A204.1 (cell line): ENCODE results near the gene ORM1.

Experiments
- FAIRE-seq: peaks from 2 replicates; lab custom pipeline; 2012; peaks lifted over from hg19 to GRCh38; lab: Jason Lieb, UNC

ORM1 gene

DNA sequence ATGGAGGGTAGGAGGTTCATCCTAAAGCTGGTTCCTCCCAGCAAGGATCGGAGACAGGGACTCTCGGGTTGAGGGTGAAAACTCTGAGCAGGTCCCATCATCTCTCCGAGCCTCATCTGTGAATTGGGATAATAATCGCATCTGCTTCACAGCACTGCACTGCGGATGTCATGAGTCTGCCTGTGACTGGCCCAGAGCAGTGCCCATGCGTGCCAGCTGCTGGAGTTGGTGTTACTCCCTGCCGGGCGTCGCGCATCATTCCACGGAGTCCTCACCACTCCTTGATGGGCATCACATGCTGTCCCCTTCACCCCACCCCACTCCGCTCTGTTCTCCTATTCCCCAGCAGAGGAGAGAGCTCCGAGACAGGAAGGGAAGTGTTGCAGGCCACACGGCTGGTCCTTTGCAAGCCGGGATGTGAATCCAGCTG, 35.1 kb upstream of the ORM1 start:
- no peak for FAIRE-seq

- no peak for FAIRE-seq
These were observed 34.5 kb upstream of the ORM1 start for GRCh38 chr9:114288193-114289091.

DNA sequence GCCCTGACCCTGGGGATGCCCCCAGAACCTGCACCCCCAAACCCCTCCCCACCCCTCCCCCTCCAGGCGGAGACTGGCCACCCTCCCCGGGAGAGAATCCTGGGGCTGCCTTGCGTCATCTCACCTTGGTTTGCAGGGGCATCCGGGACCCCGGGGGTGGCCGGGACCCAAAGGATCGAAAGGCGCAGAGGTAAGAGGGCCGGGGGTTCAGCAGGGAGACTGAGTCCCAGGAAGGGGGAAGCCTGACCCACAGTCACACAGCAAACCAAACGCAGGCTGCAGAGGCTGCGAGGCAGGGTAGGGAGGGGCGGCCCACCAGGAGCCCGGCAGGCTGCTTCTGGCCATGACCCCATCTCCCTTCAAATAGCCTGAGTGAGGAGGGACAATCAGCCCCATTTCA, 33.8 kb upstream of the ORM1 start:
- no peak for FAIRE-seq

DNA sequence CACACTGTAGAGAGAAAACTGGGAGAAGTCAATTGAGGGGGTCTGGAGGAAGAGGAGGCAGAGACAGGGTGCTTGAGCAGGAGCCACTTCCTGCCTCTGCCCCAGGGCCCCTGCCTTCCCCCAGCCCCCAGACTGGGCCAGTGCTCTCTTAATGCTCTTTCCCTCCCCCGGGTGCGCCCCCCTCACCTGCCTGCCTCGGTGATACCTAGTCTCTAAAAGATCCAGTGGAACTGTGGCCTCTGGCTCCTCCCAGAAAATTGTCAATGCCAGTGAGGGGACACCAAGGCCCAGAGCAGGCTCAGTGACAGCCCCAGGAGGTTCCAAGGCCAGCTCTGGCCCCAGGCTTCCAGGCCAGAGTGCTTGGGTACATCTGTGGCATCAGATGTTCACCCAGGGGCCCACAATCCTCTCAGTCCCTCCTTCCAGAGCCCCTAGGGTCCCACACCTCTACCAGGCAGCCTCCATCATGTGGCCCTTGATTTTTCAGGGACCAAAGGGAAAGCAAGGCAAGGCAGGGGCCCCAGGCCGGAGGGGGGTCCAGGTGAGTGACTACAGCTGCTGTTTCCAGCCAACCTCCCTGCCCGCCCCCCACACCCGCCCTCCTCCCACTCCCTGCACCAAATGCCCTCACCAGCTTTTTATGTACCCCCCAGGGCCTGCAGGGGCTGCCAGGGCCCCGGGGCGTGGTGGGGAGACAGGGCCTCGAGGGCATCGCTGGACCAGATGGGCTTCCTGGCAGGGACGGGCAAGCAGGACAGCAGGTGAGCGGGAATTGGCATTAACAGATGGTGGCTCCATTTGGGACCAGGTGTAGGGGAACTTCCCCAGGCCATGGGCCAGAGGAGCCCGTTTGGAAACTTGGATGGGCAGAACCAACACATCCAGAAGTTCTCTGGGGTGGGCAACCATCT, 33.1 kb upstream of the ORM1 start:
- no peak for FAIRE-seq

GRCh38 chr9:114290561-114290986, 32.3 kb upstream of the ORM1 start:
- FAIRE-seq, result no peak

DNA sequence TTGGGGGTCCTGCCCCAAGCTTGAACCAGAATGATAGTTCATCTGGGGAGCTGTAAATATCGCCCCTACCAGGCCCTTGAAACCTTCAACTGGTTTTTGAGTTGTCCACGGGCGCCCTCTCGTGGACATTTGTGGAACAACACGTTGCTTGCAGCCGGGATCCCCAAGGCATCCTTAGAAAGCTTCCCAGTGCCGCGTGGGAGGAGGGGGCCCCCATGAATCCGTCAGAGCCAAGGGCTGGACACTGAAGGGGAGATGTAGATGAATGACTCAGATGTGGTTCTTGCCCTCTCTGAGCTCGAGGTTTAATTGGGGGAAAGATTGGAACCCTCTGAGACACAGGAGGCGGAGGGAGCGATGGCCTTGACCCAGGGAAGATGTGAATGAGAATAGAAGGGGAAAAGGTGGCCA, 31.8 kb upstream of the ORM1 start:
- no peak for FAIRE-seq

- no peak for FAIRE-seq
These were observed 30.9 kb upstream of the ORM1 start for GRCh38 chr9:114291886-114292590.

- FAIRE-seq, result no peak
These were observed 28.2 kb upstream of the ORM1 start for GRCh38 chr9:114294664-114295063.

- FAIRE-seq, result no peak
These were observed 26.6 kb upstream of the ORM1 start for GRCh38 chr9:114296338-114296737.

DNA sequence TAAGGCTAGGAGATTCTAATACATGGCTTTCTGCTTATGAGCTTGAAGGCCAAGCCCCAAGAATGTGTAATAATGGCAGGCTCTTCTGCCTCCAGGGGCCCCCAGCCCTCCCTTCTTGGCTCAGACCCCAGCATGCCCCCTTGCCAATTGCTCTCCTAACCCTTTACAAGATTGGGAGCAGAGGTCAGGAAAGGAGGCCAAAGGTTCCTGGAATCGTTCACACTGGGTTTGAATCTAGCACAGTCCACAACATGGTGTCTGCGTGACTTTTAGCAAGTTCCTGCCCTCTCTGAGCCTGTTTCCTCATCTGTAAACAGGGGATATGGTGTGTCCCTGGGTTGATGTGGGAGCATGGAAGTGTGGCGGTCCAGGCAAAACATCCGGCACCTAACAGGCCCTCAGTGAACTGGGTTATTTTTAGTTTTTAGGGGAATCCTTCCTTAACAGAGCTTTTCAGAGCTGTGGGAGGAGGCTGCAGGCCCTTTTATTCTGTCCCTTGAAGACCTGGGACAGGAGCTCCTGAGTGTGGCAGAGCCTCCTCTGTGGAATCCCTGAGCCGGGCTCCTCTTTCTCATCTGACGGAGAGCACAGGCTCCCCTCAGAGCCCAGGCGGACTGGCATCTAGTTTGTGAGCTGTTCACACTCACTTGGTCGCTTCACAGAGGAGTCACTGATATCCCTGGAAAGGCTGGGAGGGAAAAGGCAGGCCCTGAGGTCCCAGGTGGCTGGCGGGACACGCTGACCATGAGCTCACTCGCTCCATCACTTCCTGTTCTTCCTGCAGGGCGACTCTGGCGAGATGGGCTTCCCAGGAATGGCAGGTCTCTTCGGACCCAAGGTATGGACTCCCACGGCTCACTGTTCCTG, 23.4 kb upstream of the ORM1 start:
- no peak for FAIRE-seq

- FAIRE-seq, result no peak
These were observed 22.6 kb upstream of the ORM1 start for GRCh38 chr9:114300153-114300845.

- FAIRE-seq, result no peak
These were observed 21.8 kb upstream of the ORM1 start for GRCh38 chr9:114300846-114301797.

GRCh38 chr9:114301798-114302565, 20.9 kb upstream of the ORM1 start:
- no peak for FAIRE-seq

DNA sequence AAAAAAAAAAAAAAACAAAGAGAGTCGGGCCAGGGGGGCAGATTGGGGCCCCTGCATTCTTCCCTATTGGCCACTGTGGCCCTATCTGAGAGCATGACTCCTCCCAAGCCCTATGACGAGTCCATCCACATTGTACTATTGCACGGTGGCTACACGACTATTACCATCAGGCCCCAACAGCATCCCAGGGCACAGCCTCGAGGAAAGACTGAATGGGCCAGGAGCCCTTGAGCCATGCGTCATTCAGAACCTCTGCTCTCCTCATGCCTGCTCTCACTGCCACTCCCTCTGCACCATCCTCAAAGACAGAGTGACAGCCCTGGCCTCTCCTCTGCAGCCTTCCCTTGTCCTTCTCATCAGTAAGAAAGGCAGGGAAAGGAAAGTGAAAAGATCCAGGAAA, 20.2 kb upstream of the ORM1 start:
- FAIRE-seq, result no peak

- no peak for FAIRE-seq
These were observed 19.3 kb upstream of the ORM1 start for GRCh38 chr9:114303571-114303970.

DNA sequence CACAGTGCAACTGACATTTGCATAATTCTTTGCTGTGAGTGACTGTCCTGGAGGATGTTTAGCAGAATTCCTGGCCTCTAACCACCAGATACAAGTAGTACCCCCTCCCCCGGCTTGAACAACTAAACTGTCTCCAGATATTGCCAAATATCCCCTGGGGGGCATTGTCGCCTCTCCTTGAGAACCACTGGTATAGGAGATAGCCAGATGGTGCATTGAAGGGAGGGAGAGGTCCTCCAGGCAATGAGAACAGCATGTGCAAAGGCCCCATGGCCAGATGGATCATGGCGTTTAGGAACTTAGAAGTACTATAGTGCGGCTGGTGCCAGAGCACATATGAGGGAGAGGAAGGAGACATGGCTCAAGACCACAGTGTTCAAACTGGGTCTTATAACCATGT, 18.9 kb upstream of the ORM1 start:
- no peak for FAIRE-seq

GRCh38 chr9:114304416-114305188, 18.3 kb upstream of the ORM1 start:
- no peak for FAIRE-seq

DNA sequence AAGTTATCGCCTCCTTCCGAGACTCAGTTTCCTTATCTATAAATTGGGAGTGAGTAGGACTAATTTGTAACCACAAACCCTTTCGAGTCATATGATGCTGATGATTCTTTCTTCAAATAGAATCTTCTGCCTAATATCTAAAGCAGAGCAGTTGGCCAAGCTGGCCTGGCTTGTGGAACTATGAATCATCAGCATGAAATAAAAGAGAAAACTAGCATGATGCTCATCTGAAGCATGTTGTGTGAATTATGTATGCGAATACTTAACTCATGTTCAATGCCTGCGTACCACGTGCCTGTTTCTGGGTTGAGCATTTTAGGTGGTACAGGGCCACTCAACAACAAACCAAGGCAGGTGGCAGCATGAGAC, 15.0 kb upstream of the ORM1 start:
- FAIRE-seq, result no peak
